ENCODE measurements around the gene SMLR1. TPM values are rescaled to one million over a fixed set of nuclear protein-coding genes. Genes with fewer than 3 reads are reported as not detected.

SMLR1 gene
- total RNA-seq, 1 experiment from 2014 or later, result not detected

DNA sequence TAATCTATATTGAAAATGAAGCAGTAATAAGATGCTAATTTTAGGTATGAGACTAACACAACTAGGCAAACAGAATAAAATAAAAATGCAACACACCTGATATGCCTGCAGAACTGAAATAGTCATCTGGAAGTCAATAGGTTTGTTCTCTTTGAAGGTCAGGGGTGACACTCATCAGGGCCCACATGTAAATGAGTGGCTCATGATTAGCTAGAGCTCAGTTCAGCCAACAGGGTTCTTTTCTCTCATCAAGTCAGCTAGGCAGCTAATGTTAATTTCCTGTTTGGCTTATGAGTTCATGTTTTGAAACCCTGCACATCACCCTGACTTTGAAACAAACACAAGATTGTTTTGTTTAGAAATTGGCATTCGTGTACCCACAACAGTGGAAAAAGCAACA lies 23.8 kb downstream of the SMLR1 start:
- peaks cover 3% of the 10 kb centered on the region for H3K4me1 ChIP-seq (ENCODE audit: insufficient read depth, low read length, poor library complexity, severe bottlenecking)
- no peaks in the 10 kb centered on the region for H3K27me3 ChIP-seq (replicated peaks; ENCODE audit: insufficient read depth, low read depth, low read length, poor library complexity)
- intact Hi-C loops (cut with micrococcal nuclease; ENCODE audit: unreplicated experiment), result no loop called here
- peaks cover 10% of the 10 kb centered on the region for H3K36me3 ChIP-seq (ENCODE audit: insufficient read depth, low read length, poor library complexity, severe bottlenecking)
- no peak overlapping the region for H3K4me3 ChIP-seq (ENCODE audit: low read depth, low read length, poor library complexity, severe bottlenecking)
- POLR2A ChIA-PET (ENCODE audit: low non-redundant PET), result no interaction called here
- no peak for DNase-seq (ENCODE audit: low spot score)
- BruUV-seq (replicated peaks), result no TSS peak
- CTCF ChIA-PET, result no interaction called here
- TF ChIP-seq EZH2 (IDR thresholded peaks at IDR 0.05; ENCODE audit: borderline replicate concordance, low read depth, low read length, poor library complexity, severe bottlenecking), result no peak
- TF ChIP-seq, protein P1, sequence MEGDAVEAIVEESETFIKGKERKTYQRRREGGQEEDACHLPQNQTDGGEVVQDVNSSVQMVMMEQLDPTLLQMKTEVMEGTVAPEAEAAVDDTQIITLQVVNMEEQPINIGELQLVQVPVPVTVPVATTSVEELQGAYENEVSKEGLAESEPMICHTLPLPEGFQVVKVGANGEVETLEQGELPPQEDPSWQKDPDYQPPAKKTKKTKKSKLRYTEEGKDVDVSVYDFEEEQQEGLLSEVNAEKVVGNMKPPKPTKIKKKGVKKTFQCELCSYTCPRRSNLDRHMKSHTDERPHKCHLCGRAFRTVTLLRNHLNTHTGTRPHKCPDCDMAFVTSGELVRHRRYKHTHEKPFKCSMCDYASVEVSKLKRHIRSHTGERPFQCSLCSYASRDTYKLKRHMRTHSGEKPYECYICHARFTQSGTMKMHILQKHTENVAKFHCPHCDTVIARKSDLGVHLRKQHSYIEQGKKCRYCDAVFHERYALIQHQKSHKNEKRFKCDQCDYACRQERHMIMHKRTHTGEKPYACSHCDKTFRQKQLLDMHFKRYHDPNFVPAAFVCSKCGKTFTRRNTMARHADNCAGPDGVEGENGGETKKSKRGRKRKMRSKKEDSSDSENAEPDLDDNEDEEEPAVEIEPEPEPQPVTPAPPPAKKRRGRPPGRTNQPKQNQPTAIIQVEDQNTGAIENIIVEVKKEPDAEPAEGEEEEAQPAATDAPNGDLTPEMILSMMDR (conservative IDR thresholded peaks at IDR 0.05; ENCODE audit: low read depth, low read length), result no peak
- H3K27ac ChIP-seq (ENCODE audit: low read depth, low read length, poor library complexity, severe bottlenecking), result no peak overlapping the region
- H3K9me3 ChIP-seq (ENCODE audit: low read depth, low read length, poor library complexity, severe bottlenecking), result peaks cover 2% of the 10 kb centered on the region

DNA sequence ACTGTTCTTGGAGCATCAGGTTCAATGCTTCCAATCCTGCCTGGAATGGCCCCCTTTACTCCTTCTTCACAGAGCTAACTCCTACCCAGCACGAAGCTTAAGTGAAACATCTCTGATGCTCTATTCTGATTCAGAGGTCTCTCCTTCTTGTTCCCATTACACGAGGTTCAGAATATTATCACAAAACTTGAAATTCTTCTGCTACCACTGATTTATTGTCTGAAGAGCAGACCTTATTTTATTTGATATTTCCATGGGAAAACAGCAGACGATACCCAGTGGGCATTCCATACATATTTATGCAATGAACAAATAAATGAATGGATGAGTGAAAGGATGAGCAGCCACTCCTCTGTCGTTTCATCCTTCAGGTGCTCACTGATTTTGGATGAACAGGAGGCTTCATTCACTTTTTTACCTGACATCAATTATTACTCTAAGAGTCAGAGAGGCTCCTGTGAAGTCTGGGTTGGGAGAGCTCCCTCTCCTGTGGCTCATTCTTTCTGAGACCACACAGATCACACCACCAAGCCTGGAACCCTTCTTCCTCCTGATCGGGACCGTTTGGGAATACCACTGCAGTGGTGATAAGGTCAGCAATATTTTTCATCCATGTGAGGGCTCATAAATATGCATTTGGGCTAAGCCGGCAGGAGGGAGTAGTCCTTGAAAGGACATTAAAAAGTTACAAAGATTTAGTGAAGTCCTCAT lies 25.8 kb downstream of the SMLR1 start:
- intact Hi-C loops (cut with micrococcal nuclease; ENCODE audit: unreplicated experiment), result no loop called here
- no peak overlapping the region for H3K4me3 ChIP-seq (ENCODE audit: low read depth, low read length, poor library complexity, severe bottlenecking)
- CTCF ChIA-PET, result no interaction called here
- TF ChIP-seq EZH2 (IDR thresholded peaks at IDR 0.05; ENCODE audit: borderline replicate concordance, low read depth, low read length, poor library complexity, severe bottlenecking), result no peak
- TF ChIP-seq, protein P1 (conservative IDR thresholded peaks at IDR 0.05; ENCODE audit: low read depth, low read length), result no peak
- no peaks in the 10 kb centered on the region for H3K27me3 ChIP-seq (replicated peaks; ENCODE audit: insufficient read depth, low read depth, low read length, poor library complexity)
- peaks cover 16% of the 10 kb centered on the region for H3K36me3 ChIP-seq (ENCODE audit: insufficient read depth, low read length, poor library complexity, severe bottlenecking)
- H3K27ac ChIP-seq (ENCODE audit: low read depth, low read length, poor library complexity, severe bottlenecking), result no peak overlapping the region
- BruUV-seq (replicated peaks), result no TSS peak
- no peak for DNase-seq (ENCODE audit: low spot score)
- peaks cover 3% of the 10 kb centered on the region for H3K4me1 ChIP-seq (ENCODE audit: insufficient read depth, low read length, poor library complexity, severe bottlenecking)
- POLR2A ChIA-PET (ENCODE audit: low non-redundant PET), result no interaction called here
- H3K9me3 ChIP-seq (ENCODE audit: low read depth, low read length, poor library complexity, severe bottlenecking), result peaks cover 2% of the 10 kb centered on the region

DNA sequence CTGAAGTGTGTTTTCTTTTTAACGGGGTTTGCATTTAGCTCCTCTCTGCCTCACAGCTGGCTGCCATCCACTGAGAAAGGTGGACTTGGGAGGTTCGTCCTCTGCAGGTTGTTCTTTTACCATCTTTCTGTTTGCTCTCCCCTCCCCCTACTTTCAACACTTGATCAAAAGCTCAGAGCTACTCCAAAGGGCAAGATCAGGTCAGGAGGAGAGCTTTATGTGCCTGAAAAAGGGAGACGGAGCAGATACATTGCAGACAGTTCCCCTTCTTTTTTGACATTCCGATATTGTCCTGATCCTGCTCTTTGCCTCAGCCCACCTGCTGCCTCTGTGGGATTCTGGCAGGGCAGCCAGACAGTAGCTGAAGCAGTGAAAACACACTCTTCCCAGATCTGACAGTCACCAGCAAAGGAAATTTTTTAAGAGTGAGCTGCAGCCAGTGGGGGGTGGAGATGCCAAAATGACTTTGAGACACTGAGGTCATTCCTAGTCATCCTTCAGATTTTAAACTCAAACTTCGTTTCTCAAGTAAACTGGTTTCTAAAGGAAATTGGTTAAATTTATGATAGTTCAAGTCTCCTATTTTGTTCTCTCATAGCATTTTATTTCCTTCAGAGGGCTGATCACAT lies 26.5 kb downstream of the SMLR1 start:
- no peak for DNase-seq (ENCODE audit: low spot score)

More for the DNA sequence above, 26.5 kb downstream of the SMLR1 start:
- POLR2A ChIA-PET (ENCODE audit: low non-redundant PET), result no interaction called here
- no peak overlapping the region for H3K27ac ChIP-seq (ENCODE audit: low read depth, low read length, poor library complexity, severe bottlenecking)
- H3K36me3 ChIP-seq (ENCODE audit: insufficient read depth, low read length, poor library complexity, severe bottlenecking), result peaks cover 16% of the 10 kb centered on the region
- intact Hi-C loops (cut with micrococcal nuclease; ENCODE audit: unreplicated experiment), result no loop called here
- BruUV-seq (replicated peaks), result no TSS peak
- no peak overlapping the region for H3K4me3 ChIP-seq (ENCODE audit: low read depth, low read length, poor library complexity, severe bottlenecking)
- H3K27me3 ChIP-seq (replicated peaks; ENCODE audit: insufficient read depth, low read depth, low read length, poor library complexity), result no peaks in the 10 kb centered on the region
- H3K9me3 ChIP-seq (ENCODE audit: low read depth, low read length, poor library complexity, severe bottlenecking), result peaks cover 2% of the 10 kb centered on the region
- no peak for TF ChIP-seq EZH2 (IDR thresholded peaks at IDR 0.05; ENCODE audit: borderline replicate concordance, low read depth, low read length, poor library complexity, severe bottlenecking)
- TF ChIP-seq, protein P1 (conservative IDR thresholded peaks at IDR 0.05; ENCODE audit: low read depth, low read length), result no peak
- CTCF ChIA-PET, result no interaction called here
- H3K4me1 ChIP-seq (ENCODE audit: insufficient read depth, low read length, poor library complexity, severe bottlenecking), result peaks cover 3% of the 10 kb centered on the region
